ENCODE measurements around the gene IGF2BP2. TPM values are rescaled to one million over a fixed set of nuclear protein-coding genes. Genes with fewer than 3 reads are reported as not detected.

The IGF2BP2 gene
- total and polyA plus RNA-seq, 9 of the 15 experiments (the other 6 are each of a cell fraction or from before 2014, with no cell fraction given): 3.2 to 59.6 (median 30.5) TPM

DNA sequence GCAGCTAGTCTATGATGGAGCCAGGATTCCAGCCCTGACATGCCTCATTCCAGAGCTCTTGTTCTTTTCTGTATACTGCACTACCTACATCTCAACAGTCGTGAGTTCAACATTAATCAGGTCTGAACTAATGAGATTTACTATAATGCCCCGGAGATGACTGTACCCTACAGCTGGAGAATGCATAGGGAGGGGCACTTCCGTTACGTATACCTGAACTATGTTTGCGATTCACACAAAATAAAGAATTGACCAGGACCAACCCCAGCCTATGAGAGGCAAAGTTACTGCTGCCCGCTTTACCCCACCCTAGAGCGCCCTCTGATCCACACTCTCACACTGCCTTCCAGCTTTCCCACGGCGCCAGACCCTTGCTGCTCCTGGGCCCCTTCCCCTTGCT, 97.0 kb downstream of the IGF2BP2 start:
- Histone ChIP-seq H3K9me3 (replicated peaks; ENCODE audit: control insufficient read depth, insufficient read depth, low read depth, low read length) (no peaks in the 10 kb centered on the region), H3K9ac (ENCODE audit: insufficient read depth in 1 of 2, low read depth in 2 of 2, low read length in 2 of 2) (no peak overlapping the region; a peak in 1 of 4 replicates), H3K4me1 (replicated peaks in 1 of 2; ENCODE audit: control insufficient read depth in 2 of 2, insufficient read depth in 2 of 2, low read length in 2 of 2) (peaks cover 6 to 14% of the 10 kb centered on the region in 2 experiments), H3K27me3 (ENCODE audit: control insufficient read depth in 2 of 2, insufficient read depth in 2 of 2, low read length in 2 of 2) (no peaks in the 10 kb centered on the region), H3K36me3 (ENCODE audit: control insufficient read depth, insufficient read depth, low read length) (no peaks in the 10 kb centered on the region; the same call in 2 of the 3 replicates), H3K27ac (ENCODE audit: extremely low read depth, low read depth, low read length) (no peak overlapping the region), H3K9me1 (ENCODE audit: control insufficient read depth, insufficient read depth, low read length) (no peaks in the 10 kb centered on the region), H3K4me2 (ENCODE audit: insufficient read depth, low read length) (no peak overlapping the region), H3K4me3 (no peak overlapping the region), H4K20me1 (replicated peaks; ENCODE audit: control insufficient read depth, insufficient read depth, low read length) (peaks cover 13% of the 10 kb centered on the region), H3K79me2 (ENCODE audit: control insufficient read depth, insufficient read depth, low read length) (peaks cover 62% of the 10 kb centered on the region), H2AFZ (ENCODE audit: low read depth, low read length) (no peak overlapping the region)
- WGBS (ENCODE audit: insufficient coverage, low coverage, missing lambda C conversion rate): 92% methylated on average over 9 of the region's 9 CpGs
- intact Hi-C loops (cut with micrococcal nuclease) (no loop called here), in situ Hi-C loops (cut with MboI) (no loop called here)
- DNase-seq (ENCODE audit: extremely low read depth in 1 of 4, low spot score in 3 of 4) (no peak), FAIRE-seq (no peak), ATAC-seq (no peak; the same call in 2 of the 3 replicates)
- POLR2A ChIA-PET: interaction anchor here (0.7 to 1.7 kb wide), 2 partner anchors 8 to 95 kb away, joined by 3 to 5 read pairs; no protein-coding TSS in a partner anchor
- CTCF ChIA-PET (ENCODE audit: low intra/inter-chr PET ratio): no interaction called here
- no TSS peak for BruUV-seq (replicated peaks)
- TF ChIP-seq GTF2A2 (tag; IDR thresholded peaks at IDR 0.05) (no peak), BCOR (IDR thresholded peaks at IDR 0.05) (no peak), ARID2 (IDR thresholded peaks at IDR 0.05) (no peak), MTA3 (IDR thresholded peaks at IDR 0.05; ENCODE audit: borderline replicate concordance) (no peak), ZNF764 (CRISPR knock-in tag; IDR thresholded peaks at IDR 0.05; ENCODE audit: low read depth) (no peak), TEAD2 (tag; IDR thresholded peaks at IDR 0.05) (no peak)
- TF ChIP-seq, protein P1, sequence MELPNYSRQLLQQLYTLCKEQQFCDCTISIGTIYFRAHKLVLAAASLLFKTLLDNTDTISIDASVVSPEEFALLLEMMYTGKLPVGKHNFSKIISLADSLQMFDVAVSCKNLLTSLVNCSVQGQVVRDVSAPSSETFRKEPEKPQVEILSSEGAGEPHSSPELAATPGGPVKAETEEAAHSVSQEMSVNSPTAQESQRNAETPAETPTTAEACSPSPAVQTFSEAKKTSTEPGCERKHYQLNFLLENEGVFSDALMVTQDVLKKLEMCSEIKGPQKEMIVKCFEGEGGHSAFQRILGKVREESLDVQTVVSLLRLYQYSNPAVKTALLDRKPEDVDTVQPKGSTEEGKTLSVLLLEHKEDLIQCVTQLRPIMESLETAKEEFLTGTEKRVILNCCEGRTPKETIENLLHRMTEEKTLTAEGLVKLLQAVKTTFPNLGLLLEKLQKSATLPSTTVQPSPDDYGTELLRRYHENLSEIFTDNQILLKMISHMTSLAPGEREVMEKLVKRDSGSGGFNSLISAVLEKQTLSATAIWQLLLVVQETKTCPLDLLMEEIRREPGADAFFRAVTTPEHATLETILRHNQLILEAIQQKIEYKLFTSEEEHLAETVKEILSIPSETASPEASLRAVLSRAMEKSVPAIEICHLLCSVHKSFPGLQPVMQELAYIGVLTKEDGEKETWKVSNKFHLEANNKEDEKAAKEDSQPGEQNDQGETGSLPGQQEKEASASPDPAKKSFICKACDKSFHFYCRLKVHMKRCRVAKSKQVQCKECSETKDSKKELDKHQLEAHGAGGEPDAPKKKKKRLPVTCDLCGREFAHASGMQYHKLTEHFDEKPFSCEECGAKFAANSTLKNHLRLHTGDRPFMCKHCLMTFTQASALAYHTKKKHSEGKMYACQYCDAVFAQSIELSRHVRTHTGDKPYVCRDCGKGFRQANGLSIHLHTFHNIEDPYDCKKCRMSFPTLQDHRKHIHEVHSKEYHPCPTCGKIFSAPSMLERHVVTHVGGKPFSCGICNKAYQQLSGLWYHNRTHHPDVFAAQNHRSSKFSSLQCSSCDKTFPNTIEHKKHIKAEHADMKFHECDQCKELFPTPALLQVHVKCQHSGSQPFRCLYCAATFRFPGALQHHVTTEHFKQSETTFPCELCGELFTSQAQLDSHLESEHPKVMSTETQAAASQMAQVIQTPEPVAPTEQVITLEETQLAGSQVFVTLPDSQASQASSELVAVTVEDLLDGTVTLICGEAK (IDR thresholded peaks at IDR 0.05): no peak
- TF ChIP-seq, protein P1 (CRISPR knock-in tag; IDR thresholded peaks at IDR 0.05): no peak
- TF ChIP-seq, protein P2, sequence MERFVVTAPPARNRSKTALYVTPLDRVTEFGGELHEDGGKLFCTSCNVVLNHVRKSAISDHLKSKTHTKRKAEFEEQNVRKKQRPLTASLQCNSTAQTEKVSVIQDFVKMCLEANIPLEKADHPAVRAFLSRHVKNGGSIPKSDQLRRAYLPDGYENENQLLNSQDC (CRISPR knock-in tag; IDR thresholded peaks at IDR 0.05): no peak
- TF ChIP-seq, protein P3, sequence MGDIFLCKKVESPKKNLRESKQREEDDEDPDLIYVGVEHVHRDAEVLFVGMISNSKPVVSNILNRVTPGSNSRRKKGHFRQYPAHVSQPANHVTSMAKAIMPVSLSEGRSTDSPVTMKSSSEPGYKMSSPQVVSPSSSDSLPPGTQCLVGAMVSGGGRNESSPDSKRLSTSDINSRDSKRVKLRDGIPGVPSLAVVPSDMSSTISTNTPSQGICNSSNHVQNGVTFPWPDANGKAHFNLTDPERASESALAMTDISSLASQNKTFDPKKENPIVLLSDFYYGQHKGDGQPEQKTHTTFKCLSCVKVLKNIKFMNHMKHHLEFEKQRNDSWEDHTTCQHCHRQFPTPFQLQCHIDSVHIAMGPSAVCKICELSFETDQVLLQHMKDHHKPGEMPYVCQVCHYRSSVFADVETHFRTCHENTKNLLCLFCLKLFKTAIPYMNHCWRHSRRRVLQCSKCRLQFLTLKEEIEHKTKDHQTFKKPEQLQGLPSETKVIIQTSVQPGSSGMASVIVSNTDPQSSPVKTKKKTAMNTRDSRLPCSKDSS (IDR thresholded peaks at IDR 0.05; ENCODE audit: low read depth, partially characterized antibody): no peak
- TF ChIP-seq, protein P4, sequence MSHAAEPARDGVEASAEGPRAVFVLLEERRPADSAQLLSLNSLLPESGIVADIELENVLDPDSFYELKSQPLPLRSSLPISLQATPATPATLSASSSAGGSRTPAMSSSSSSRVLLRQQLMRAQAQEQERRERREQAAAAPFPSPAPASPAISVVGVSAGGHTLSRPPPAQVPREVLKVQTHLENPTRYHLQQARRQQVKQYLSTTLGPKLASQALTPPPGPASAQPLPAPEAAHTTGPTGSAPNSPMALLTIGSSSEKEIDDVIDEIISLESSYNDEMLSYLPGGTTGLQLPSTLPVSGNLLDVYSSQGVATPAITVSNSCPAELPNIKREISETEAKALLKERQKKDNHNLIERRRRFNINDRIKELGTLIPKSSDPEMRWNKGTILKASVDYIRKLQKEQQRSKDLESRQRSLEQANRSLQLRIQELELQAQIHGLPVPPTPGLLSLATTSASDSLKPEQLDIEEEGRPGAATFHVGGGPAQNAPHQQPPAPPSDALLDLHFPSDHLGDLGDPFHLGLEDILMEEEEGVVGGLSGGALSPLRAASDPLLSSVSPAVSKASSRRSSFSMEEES (CRISPR knock-in tag; IDR thresholded peaks at IDR 0.05): no peak
